HCT116 (cell line): ENCODE data around the gene AOAH. TPM values are rescaled to one million over a fixed set of nuclear protein-coding genes. Genes with fewer than 3 reads are reported as not detected.
A peak's percentile ranks its signal among the peaks of the same experiment; 100 is the strongest.

Experiments
- ATAC-seq: fragments of 200-7000 bp; cut with Tn5 transposase; 2 replicates; pipeline ENCODE4 v1.9.1; 2020; ENCODE audit warnings: mild to moderate bottlenecking, moderate library complexity
- BruUV-seq: library from RNA; stranded (reverse); fragments of 400-500 nt; replicated peaks from 2 replicates; lab custom pipeline; 2021; lab: Mats Ljungman, UMichigan
- CTCF ChIA-PET: fragments of 300-600 bp; sonication (Branson Sonifier 250); formaldehyde crosslinking; loops from one replicate; lab custom pipeline; 2021; ENCODE audit warnings: antibody characterized with exemption; lab: Charles Lee
- POLR2A ChIA-PET: fragments of 300-600, 350-600 bp; sonication (Branson Sonifier 250); formaldehyde crosslinking; loops from one replicate; lab custom pipeline; 2021; ENCODE audit warnings: antibody characterized with exemption; lab: Charles Lee
- RAD21 ChIA-PET, 2 experiments: fragments of 300-600 bp; sonication (Branson Sonifier 250); formaldehyde crosslinking; loops; one replicate each; lab custom pipeline; 2023; ENCODE audit warnings: low total read pairs in 2 of 2; ENCODE audit not compliant: uncharacterized antibody in 2 of 2, unreplicated experiment in 2 of 2, low non-redundant PET in 1 of 2; lab: Charles Lee
- DNase-seq: peaks from one replicate; pipeline ENCODE4 v3.0.0-alpha.2; 2010; ENCODE audit warnings: low read depth, low spot score
- H2AFZ ChIP-seq: fragments of 200-600 bp; shearing (Covaris generic), sonication (generic); 2 replicates; pipeline ENCODE4 v1.6.1; 2017; ENCODE audit warnings: low read depth, mixed run types, mixed read lengths, antibody characterized with exemption, low read length; ENCODE audit not compliant: poor library complexity, severe bottlenecking
- H3K27ac ChIP-seq: 2 replicates; pipeline ENCODE4 v1.5.1; 2012; ENCODE audit warnings: low read depth, low read length
- H3K27me3 ChIP-seq: fragments of 200-600 bp; sonication (generic); 2 replicates; pipeline ENCODE4 v1.6.1; 2016; ENCODE audit warnings: mixed run types, low read length, mixed read lengths; ENCODE audit not compliant: insufficient read depth
- H3K36me3 ChIP-seq, 2 experiments: fragments of 200-500 bp in 1 of 2; fragments of 200-600 bp in 1 of 2; sonication (Bioruptor generic) in 1 of 2; sonication (generic) in 1 of 2; 2 replicates each; pipeline versions ENCODE4 v1.5.1 to v1.6.1; 2014 to 2016; ENCODE audit warnings: low read length in 2 of 2, inconsistent platforms in 1 of 2, mixed read lengths in 1 of 2, mixed run types in 1 of 2; ENCODE audit not compliant: insufficient read depth in 2 of 2, control insufficient read depth in 1 of 2
- H3K4me1 ChIP-seq, 2 experiments: fragments of 200-600 bp in 1 of 2; sonication (generic) in 1 of 2; 2 replicates each; pipeline versions ENCODE4 v1.5.1 to v1.6.1; 2012 to 2017; ENCODE audit warnings: low read length in 2 of 2, inconsistent platforms in 1 of 2, mild to moderate bottlenecking in 1 of 2, mixed read lengths in 1 of 2, mixed run types in 1 of 2, moderate library complexity in 1 of 2; ENCODE audit not compliant: insufficient read depth in 2 of 2, control insufficient read depth in 1 of 2
- H3K4me2 ChIP-seq: fragments of 200-600 bp; sonication (generic); 2 replicates; pipeline ENCODE4 v1.6.1; 2017; ENCODE audit warnings: mixed run types, low read length, mixed read lengths
- H3K4me3 ChIP-seq, 2 experiments: fragments of 200-600 bp in 1 of 2; sonication (generic) in 1 of 2; replicated peaks in 1 of 2; 2 replicates each; pipeline ENCODE4 v1.5.1; 2011 to 2016; ENCODE audit warnings: low read length in 2 of 2, control low read depth in 1 of 2, low read depth in 1 of 2, mild to moderate bottlenecking in 1 of 2, mixed read lengths in 1 of 2, mixed run types in 1 of 2
- H3K79me2 ChIP-seq: fragments of 200-600 bp; sonication (generic); 2 replicates; pipeline ENCODE4 v1.6.1; 2017; ENCODE audit warnings: mild to moderate bottlenecking, mixed run types, low read length, moderate library complexity, mixed read lengths; ENCODE audit not compliant: insufficient read depth
- H3K9ac ChIP-seq: fragments of 200-600 bp; sonication (generic); 2 replicates; pipeline ENCODE4 v1.6.1; 2016; ENCODE audit warnings: low read length, mixed read lengths
- H3K9me2 ChIP-seq: fragments of 200-600 bp; sonication (generic), shearing (Covaris generic); 2 replicates; pipeline ENCODE4 v1.6.1; 2017; ENCODE audit warnings: mixed run types, mild to moderate bottlenecking, moderate library complexity; ENCODE audit not compliant: insufficient read depth
- H3K9me3 ChIP-seq, 2 experiments: fragments of 200-500 bp in 1 of 2; fragments of 200-600 bp in 1 of 2; sonication (Bioruptor generic) in 1 of 2; sonication (generic) in 1 of 2; 2 replicates each; pipeline ENCODE4 v1.6.1; 2014 to 2017; ENCODE audit warnings: low read length in 2 of 2, mixed read lengths in 2 of 2, inconsistent platforms in 1 of 2, low read depth in 1 of 2, mild to moderate bottlenecking in 1 of 2, mixed run types in 1 of 2, moderate library complexity in 1 of 2; ENCODE audit not compliant: control insufficient read depth in 1 of 2, insufficient read depth in 1 of 2
- H4K20me1 ChIP-seq: fragments of 200-600 bp; sonication (generic), shearing (Covaris generic); 2 replicates; pipeline ENCODE4 v1.6.1; 2017; ENCODE audit warnings: mixed run types, mild to moderate bottlenecking, moderate library complexity; ENCODE audit not compliant: insufficient read depth
- EGR1 ChIP-seq: IDR thresholded peaks from 2 replicates; pipeline ENCODE4 v1.6.1; 2012; ENCODE audit warnings: low read depth
- ELF1 ChIP-seq: IDR thresholded peaks from 2 replicates; pipeline ENCODE4 v1.6.1; 2012; ENCODE audit warnings: low read depth, borderline replicate concordance
- JUND ChIP-seq: IDR thresholded peaks from 2 replicates; pipeline ENCODE4 v1.6.1; 2012
- POLR2A ChIP-seq: IDR thresholded peaks from 2 replicates; pipeline ENCODE4 v1.7.0; 2011; ENCODE audit warnings: borderline replicate concordance; ENCODE audit not compliant: insufficient read depth, insufficient read length; ENCODE audit errors: extremely low read depth
- POLR2AphosphoS5 ChIP-seq: IDR thresholded peaks from 2 replicates; pipeline ENCODE4 v1.6.1; 2011; ENCODE audit warnings: mild to moderate bottlenecking, low read depth, low read length, moderate library complexity
- RAD21 ChIP-seq: IDR thresholded peaks from 2 replicates; pipeline ENCODE4 v1.6.1; 2012; ENCODE audit warnings: low read depth, mild to moderate bottlenecking
- SP1 ChIP-seq: IDR thresholded peaks from 2 replicates; pipeline ENCODE4 v1.6.1; 2012; ENCODE audit warnings: low read depth
- TCF7L2 ChIP-seq: IDR thresholded peaks from 2 replicates; pipeline ENCODE4 v1.7.0; 2011; ENCODE audit warnings: borderline replicate concordance, inconsistent platforms; ENCODE audit not compliant: insufficient read depth, insufficient read length; ENCODE audit errors: extremely low read depth
- ZFX ChIP-seq: fragments of 450-650 bp; IDR thresholded peaks from 2 replicates; pipeline ENCODE4 v1.6.1; 2017
- ZNF274 ChIP-seq: fragments of 200-500 bp; sonication (Bioruptor generic); IDR thresholded peaks from 2 replicates; pipeline ENCODE4 v1.6.1; 2014; ENCODE audit warnings: mild to moderate bottlenecking, low read depth, low read length, inconsistent platforms
- intact Hi-C: fragments of 100-400 bp; cut with micrococcal nuclease; formaldehyde crosslinking; loops from 2 replicates; pipeline ENCODE4 v1.10.0; 2022
- total RNA-seq: library from RNA; stranded (reverse); gene quantifications from one replicate; pipeline ENCODE4 v1.2.1, GENCODE V29; 2021; ENCODE audit not compliant: unreplicated experiment
- TF ChIP-seq, protein P1 (sequence below), 3 experiments: fragments of 200-600 bp in 1 of 3; sonication (generic) in 1 of 3; IDR thresholded peaks in 2 of 3; conservative IDR thresholded peaks in 1 of 3; 2 replicates each; pipeline ENCODE4 v1.5.1; 2012 to 2017; ENCODE audit warnings: low read depth in 2 of 3, low read length in 2 of 3, antibody characterized with exemption in 1 of 3, borderline replicate concordance in 1 of 3, control low read depth in 1 of 3, mild to moderate bottlenecking in 1 of 3, mixed read lengths in 1 of 3, mixed run types in 1 of 3, moderate library complexity in 1 of 3; ENCODE audit not compliant: insufficient read depth in 1 of 3
- TF ChIP-seq, protein P2 (sequence below): IDR thresholded peaks from 2 replicates; pipeline ENCODE4 v1.6.1; 2012

Gene AOAH
- total RNA-seq, 1 experiment from 2014 or later, result 1.1 TPM

- ChIA-PET CTCF (interaction anchor here (0.9 to 5.3 kb wide), 3 partner anchors 13 to 726 kb away, joined by 3 to 43 read pairs (median 5); no protein-coding TSS in a partner anchor), POLR2A (no interaction called here), RAD21 (interaction anchor here (1.0 to 1.5 kb wide), 2 partner anchors 13 to 724 kb away, joined by 4 read pairs; no protein-coding TSS in a partner anchor)
- DNase-seq (no peak), ATAC-seq (no peak)
- no peaks in the 10 kb centered on the region for H3K9me3 ChIP-seq
- no peak overlapping the region for H3K9ac ChIP-seq
- intact Hi-C loops, result no loop called here
- no peaks in the 10 kb centered on the region for H3K79me2 ChIP-seq
- H3K4me2 ChIP-seq, result no peak overlapping the region
- BruUV-seq, result no TSS peak
- H3K9me2 ChIP-seq, result no peaks in the 10 kb centered on the region
- H3K4me1 ChIP-seq, result no peaks in the 10 kb centered on the region
- H3K36me3 ChIP-seq, result no peaks in the 10 kb centered on the region
- H4K20me1 ChIP-seq, result no peaks in the 10 kb centered on the region
- no peaks in the 10 kb centered on the region for H3K27me3 ChIP-seq
- TF ChIP-seq SP1 (no peak), TCF7L2 (no peak), ZNF274 (no peak), POLR2AphosphoS5 (no peak), RAD21 (no peak), ELF1 (no peak)
- H3K27ac ChIP-seq, result no peak overlapping the region
- peak overlapping the region; percentile 36 for H2AFZ ChIP-seq
- H3K4me3 ChIP-seq, result no peak overlapping the region
Observed at GRCh38 chr7:36474283-36475010, 249.8 kb downstream of the AOAH start.

DNA sequence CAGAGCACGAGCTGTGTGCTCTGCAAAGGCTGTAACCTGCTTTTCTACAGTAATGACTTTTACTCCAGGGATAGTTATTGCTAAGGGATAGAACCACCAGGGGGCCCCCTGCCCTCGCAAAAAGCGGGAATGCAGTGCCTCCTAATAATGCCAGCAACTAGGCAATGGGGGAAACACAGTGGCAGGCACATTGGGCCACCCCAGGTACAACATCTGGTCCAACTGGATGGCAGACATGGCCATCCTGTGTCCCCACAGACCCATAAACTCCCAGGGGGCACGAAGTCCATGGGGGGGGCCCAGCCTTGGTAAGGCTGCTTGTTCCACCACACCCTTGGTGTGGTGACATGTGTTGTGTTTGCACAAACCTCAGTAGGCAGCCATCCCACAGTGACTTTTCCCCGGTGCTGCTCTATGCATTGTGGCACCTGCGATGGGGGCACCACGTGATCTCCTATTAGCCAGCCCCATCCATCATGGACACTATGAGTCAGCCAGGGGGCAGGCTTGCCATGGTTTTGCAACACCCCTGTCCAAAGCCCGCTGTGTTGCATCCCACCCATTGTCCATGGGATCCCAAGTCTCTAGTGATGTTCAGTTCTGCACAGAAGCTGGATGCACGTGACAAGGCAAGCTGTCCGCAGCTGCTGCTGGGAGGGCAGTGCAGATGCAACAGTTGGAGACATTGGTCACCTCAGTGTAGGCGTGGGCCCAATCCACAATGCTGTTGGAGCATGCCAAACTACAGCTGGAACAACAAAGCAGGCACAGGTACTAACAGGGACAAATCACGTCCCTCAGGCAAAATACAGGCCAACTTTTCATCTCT is 250.6 kb downstream of the AOAH start:
- Histone ChIP-seq H3K4me1 (no peaks in the 10 kb centered on the region), H3K4me3 (no peak overlapping the region), H3K79me2 (no peaks in the 10 kb centered on the region), H4K20me1 (no peaks in the 10 kb centered on the region), H3K9ac (no peak overlapping the region), H3K9me3 (no peaks in the 10 kb centered on the region), H3K27ac (no peak overlapping the region), H3K36me3 (no peaks in the 10 kb centered on the region), H2AFZ (no peak overlapping the region), H3K27me3 (no peaks in the 10 kb centered on the region), H3K9me2 (no peaks in the 10 kb centered on the region), H3K4me2 (no peak overlapping the region)
- peak; percentile 31 for DNase-seq
- ATAC-seq, result peak; percentile 94
- ChIA-PET POLR2A (no interaction called here), RAD21 (interaction anchor here (0.9 to 1.5 kb wide), 3 partner anchors 197 to 725 kb away, joined by 3 to 7 read pairs (median 4); no protein-coding TSS in a partner anchor), CTCF (interaction anchor here (0.6 to 5.3 kb wide), 4 partner anchors 32 to 726 kb away, joined by 3 to 43 read pairs (median 8); no protein-coding TSS in a partner anchor)
- TF ChIP-seq POLR2AphosphoS5, result no peak
- no peak for TF ChIP-seq ELF1
- no peak for TF ChIP-seq ZFX
- TF ChIP-seq, protein P1, sequence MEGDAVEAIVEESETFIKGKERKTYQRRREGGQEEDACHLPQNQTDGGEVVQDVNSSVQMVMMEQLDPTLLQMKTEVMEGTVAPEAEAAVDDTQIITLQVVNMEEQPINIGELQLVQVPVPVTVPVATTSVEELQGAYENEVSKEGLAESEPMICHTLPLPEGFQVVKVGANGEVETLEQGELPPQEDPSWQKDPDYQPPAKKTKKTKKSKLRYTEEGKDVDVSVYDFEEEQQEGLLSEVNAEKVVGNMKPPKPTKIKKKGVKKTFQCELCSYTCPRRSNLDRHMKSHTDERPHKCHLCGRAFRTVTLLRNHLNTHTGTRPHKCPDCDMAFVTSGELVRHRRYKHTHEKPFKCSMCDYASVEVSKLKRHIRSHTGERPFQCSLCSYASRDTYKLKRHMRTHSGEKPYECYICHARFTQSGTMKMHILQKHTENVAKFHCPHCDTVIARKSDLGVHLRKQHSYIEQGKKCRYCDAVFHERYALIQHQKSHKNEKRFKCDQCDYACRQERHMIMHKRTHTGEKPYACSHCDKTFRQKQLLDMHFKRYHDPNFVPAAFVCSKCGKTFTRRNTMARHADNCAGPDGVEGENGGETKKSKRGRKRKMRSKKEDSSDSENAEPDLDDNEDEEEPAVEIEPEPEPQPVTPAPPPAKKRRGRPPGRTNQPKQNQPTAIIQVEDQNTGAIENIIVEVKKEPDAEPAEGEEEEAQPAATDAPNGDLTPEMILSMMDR (IDR thresholded peaks at IDR 0.05 in 2 of 3, conservative IDR thresholded peaks at IDR 0.05 in 1 of 3; ENCODE audit: borderline replicate concordance in 1 of 3, insufficient read depth in 1 of 3, low read depth in 2 of 3, low read length in 2 of 3), result peak; percentile 67 to 84 (median 76)
- no peak for TF ChIP-seq ZNF274
- TF ChIP-seq JUND, result no peak
- TF ChIP-seq EGR1, result no peak
- TF ChIP-seq RAD21, result peak; percentile 91
- TF ChIP-seq, protein P2, sequence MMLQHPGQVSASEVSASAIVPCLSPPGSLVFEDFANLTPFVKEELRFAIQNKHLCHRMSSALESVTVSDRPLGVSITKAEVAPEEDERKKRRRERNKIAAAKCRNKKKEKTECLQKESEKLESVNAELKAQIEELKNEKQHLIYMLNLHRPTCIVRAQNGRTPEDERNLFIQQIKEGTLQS, result no peak
- no peak for TF ChIP-seq POLR2A
- intact Hi-C loops, result loop anchor here (1.0 kb wide), 2 partner anchors 709 to 728 kb away; no protein-coding TSS in a partner anchor
- no TSS peak for BruUV-seq
